IPS-18c (cell line): Measurements from ENCODE around the gene MFAP3.
"Not testable (repeated sequence)": the region's sequence is repeated elsewhere in the genome, so short reads cannot be mapped to it uniquely, and the experiment has no call there.

Experiments
- H3K4me3 ChIP-seq: 2 replicates; pipeline ENCODE4 v1.7.0; 2013; ENCODE audit warnings: low read depth, mild to moderate bottlenecking, low read length, moderate library complexity; ENCODE audit not compliant: insufficient read depth
- H3K9me3 ChIP-seq: one replicate; pipeline ENCODE4 v1.6.1; 2013; ENCODE audit warnings: mild to moderate bottlenecking, low read length, moderate library complexity; ENCODE audit not compliant: control insufficient read depth, insufficient read depth

Gene MFAP3

GRCh38 chr5:154038707-154039457 lies at the start of gene MFAP3, which contains the start of gene FAM114A2:
MFAP3 (plus strand) TSS chr5:154038967; CDS start chr5:154049723, 10,756 bp downstream.
FAM114A2 (minus strand) TSS chr5:154038910; CDS start chr5:154034953, 3,957 bp downstream.
- Histone ChIP-seq H3K4me3 (peak within 1 kb of the TSS; percentile 86), H3K9me3 (no peaks in the 10 kb centered on the region)

- H3K9me3 ChIP-seq = no peaks in the 10 kb centered on the region
- no peak overlapping the region for H3K4me3 ChIP-seq
These were observed 47.6 kb upstream of the MFAP3 start for GRCh38 chr5:153991168-153991567.

DNA sequence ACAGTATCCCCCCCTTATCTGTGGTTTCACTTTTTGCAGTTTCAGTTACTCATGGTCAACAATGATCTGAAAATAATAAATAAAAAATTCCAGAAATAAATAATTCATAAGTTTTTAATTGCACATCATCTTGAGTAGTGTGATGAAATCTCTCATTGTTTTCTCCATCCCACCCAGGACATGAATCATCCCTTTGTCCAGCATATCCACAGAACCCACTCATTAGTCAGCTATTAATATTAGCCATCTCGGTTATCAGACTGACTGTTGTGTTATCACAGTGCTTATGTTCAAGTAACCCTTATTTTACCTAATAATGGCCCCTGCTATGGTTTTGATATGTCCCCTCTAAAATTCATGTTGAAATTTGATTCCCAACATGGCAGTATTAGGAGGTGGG lies 40.8 kb upstream of the MFAP3 start:
- Histone ChIP-seq H3K4me3 (no peak overlapping the region), H3K9me3 (no peaks in the 10 kb centered on the region)

- Histone ChIP-seq H3K4me3 (no peak overlapping the region), H3K9me3 (no peaks in the 10 kb centered on the region)
These were observed 40.0 kb upstream of the MFAP3 start for GRCh38 chr5:153998768-153999167.

- Histone ChIP-seq H3K4me3 (no peak overlapping the region), H3K9me3 (no peaks in the 10 kb centered on the region)
These were observed 38.8 kb upstream of the MFAP3 start for GRCh38 chr5:153999995-154000394.

GRCh38 chr5:154000703-154001102 lies 38.1 kb upstream of the MFAP3 start:
- Histone ChIP-seq H3K9me3 (no peaks in the 10 kb centered on the region), H3K4me3 (no peak overlapping the region)

DNA sequence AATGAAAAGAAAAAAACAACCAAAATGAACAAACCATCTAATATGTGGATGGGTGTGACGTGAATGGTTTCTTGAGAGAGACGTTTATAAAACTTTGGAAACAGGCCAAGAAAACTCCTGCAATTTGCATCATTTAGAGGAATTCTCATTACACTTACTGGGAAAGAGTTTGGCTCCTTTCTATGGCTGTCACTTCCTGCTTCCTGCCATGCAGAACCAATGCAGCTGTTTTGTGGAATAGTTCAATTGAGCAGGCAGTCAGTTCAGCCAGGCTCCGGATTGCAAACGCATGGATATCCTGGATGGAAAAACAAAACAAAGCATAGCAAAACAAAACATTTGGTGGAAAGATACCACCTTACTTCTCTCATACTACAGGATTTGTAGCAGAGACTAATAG lies 36.7 kb upstream of the MFAP3 start:
- Histone ChIP-seq H3K9me3 (no peaks in the 10 kb centered on the region), H3K4me3 (no peak overlapping the region)

DNA sequence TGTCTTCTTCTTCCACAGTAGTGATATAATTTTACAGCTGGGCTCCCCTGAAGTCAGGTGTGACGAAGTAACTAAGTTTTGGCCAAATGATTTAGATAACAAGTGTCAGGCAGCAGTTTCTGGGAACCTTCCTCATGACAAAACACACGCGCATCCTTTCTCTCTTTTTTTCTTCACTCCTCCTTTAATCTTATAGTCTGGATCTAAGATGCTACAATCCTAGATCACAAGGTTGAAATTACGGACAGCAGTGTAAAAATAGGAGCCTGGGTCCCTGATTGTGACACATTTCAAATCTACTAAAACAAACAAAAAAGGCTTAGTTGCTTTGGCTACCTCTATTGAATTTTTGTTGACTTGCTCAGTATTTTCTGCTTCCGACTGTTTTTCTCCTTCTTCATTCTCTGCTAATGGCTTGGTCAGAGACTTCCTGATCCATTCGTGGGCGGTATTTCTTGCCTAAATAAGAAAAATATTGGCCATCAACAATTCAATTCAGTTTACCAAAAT lies 36.2 kb upstream of the MFAP3 start:
- Histone ChIP-seq H3K9me3 (no peaks in the 10 kb centered on the region), H3K4me3 (no peak overlapping the region)

- no peak overlapping the region for H3K4me3 ChIP-seq
- no peaks in the 10 kb centered on the region for H3K9me3 ChIP-seq
These were observed 33.1 kb upstream of the MFAP3 start for GRCh38 chr5:154005648-154006047.

- H3K9me3 ChIP-seq = no peaks in the 10 kb centered on the region
These were observed 28.1 kb upstream of the MFAP3 start for GRCh38 chr5:154010660-154011059.

GRCh38 chr5:154015071-154015693 lies 23.6 kb upstream of the MFAP3 start:
- no peaks in the 10 kb centered on the region for H3K9me3 ChIP-seq

More at GRCh38 chr5:154010660-154011059, 28.1 kb upstream of the MFAP3 start:
- no peak overlapping the region for H3K4me3 ChIP-seq

DNA sequence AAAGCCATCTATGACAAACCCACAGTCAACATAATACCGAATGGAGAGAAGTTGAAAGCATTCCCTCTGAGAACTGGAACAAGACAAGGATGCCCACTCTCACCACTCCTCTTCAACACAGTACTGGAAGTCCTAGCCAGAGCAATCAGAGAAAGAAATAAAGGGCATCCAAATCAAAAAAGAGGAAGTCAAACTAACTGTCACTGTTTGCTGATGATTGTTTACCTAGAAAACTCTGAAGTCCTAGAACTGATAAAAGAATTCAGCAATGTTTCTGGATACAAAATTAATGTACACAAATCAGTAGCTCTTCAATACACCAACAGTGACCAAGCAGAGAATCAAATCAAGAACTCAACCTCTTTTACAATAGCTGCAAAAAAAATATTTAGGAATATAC lies 19.8 kb upstream of the MFAP3 start:
- not testable (repeated sequence) for H3K4me3 ChIP-seq, H3K9me3 ChIP-seq

More at GRCh38 chr5:154015071-154015693, 23.6 kb upstream of the MFAP3 start:
- no peak overlapping the region for H3K4me3 ChIP-seq

GRCh38 chr5:154025951-154026350 lies 12.8 kb upstream of the MFAP3 start:
- Histone ChIP-seq H3K9me3 (no peaks in the 10 kb centered on the region), H3K4me3 (no peak overlapping the region)

DNA sequence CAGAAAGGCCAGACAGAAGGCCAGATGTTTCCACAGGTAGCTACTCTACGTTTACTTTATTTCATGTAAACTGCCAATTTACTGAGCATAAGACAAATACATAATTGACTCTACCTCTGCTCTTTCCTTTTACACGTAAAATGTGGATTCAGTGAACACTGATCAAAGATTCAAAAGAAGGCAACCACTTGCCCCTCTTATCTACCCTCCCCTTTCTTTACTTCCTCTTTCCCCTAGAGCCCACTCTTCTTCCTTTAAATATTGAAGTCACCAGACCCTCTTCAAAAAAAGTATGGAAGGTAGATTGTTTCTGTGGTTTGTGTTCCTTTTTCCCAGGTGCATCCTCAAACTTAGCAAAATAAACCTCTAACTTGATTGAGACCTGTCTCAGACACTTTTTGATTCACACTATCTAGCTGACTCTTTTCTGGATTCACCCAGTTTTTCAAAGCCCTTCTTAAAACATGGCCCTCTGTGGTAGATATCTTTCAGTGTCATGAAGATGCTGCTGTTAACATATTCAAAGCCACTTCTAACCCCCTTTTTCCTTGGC lies 6.8 kb upstream of the MFAP3 start:
- Histone ChIP-seq H3K4me3 (no peak overlapping the region), H3K9me3 (no peaks in the 10 kb centered on the region)

DNA sequence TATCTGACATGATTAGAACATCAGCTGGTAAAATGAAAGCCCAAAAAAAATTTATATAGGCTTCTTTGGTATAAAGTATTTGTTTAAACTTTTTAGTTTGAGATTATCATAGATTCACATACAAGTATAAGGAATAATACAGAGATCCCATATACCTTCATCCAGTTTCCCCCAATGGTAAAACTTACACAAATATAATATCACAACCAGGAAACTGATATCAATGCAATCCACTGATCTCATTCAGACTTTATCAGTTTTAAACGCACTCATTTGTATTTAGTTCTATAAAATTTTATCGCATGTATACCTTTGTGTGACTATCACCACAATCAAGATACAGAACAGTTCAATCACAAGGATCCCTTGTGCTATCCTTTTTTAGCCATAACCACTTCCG lies 3.8 kb upstream of the MFAP3 start:
- Histone ChIP-seq H3K4me3 (no peak overlapping the region), H3K9me3 (no peaks in the 10 kb centered on the region)

GRCh38 chr5:154038261-154038706 lies 483 bp upstream of the MFAP3 start:
- peak overlapping the region; percentile 86 for H3K4me3 ChIP-seq
- H3K9me3 ChIP-seq = no peaks in the 10 kb centered on the region

- H3K9me3 ChIP-seq = no peaks in the 10 kb centered on the region
- H3K4me3 ChIP-seq = peak overlapping the region; percentile 86
These were observed 677 bp downstream of the MFAP3 start for GRCh38 chr5:154039458-154039829.

GRCh38 chr5:154042766-154043165 lies 4.0 kb downstream of the MFAP3 start:
- Histone ChIP-seq H3K4me3 (no peak overlapping the region), H3K9me3 (no peaks in the 10 kb centered on the region)
